ENCODE measurements around the gene KRTAP4-8.
"Not testable (repeated sequence)": the region's sequence is repeated elsewhere in the genome, so short reads cannot be mapped to it uniquely, and the experiment has no call there.

KRTAP4-8 gene

GRCh38 chr17:41063449-41063848 is 34.5 kb downstream of the KRTAP4-8 start:
- DNase-seq = no peak

GRCh38 chr17:41061964-41062363 is 36.0 kb downstream of the KRTAP4-8 start:
- DNase-seq = peak; percentile 60 to 76

- DNase-seq = peak; percentile 70 to 84
Measured at GRCh38 chr17:41060052-41060604, 37.8 kb downstream of the KRTAP4-8 start, which contains the start of gene KRTAP2-3. Gene KRTAP2-3 (minus strand): TSS chr17:41060114. CDS start chr17:41060050, 64 bp downstream.

- peak; percentile 47 to 68 for DNase-seq
Measured at GRCh38 chr17:41059276-41060051, 38.5 kb downstream of the KRTAP4-8 start.

- DNase-seq = no peak
Measured at GRCh38 chr17:41058741-41059140, 39.2 kb downstream of the KRTAP4-8 start.

- DNase-seq = no peak
Measured at GRCh38 chr17:41057547-41057946, 40.4 kb downstream of the KRTAP4-8 start.

- DNase-seq = not testable (repeated sequence)
Measured at GRCh38 chr17:41055130-41055529, 42.8 kb downstream of the KRTAP4-8 start, which contains the start of gene KRTAP2-2. Gene KRTAP2-2 (minus strand): TSS chr17:41055230. CDS start chr17:41055211, 19 bp downstream.

GRCh38 chr17:41054556-41054955 is 43.4 kb downstream of the KRTAP4-8 start:
- not testable (repeated sequence) for DNase-seq

GRCh38 chr17:41054025-41054424 is 43.9 kb downstream of the KRTAP4-8 start:
- no peak for DNase-seq

- no peak for DNase-seq
Measured at GRCh38 chr17:41052566-41052965, 45.4 kb downstream of the KRTAP4-8 start.

- DNase-seq = peak; percentile 25 to 67
Measured at GRCh38 chr17:41049110-41049509, 48.8 kb downstream of the KRTAP4-8 start.

GRCh38 chr17:41048441-41048840 is 49.5 kb downstream of the KRTAP4-8 start:
- DNase-seq = peak in 1 of 2 experiments; percentile 27
